ENCODE measurements around the gene RANBP17. TPM values are rescaled to one million over a fixed set of nuclear protein-coding genes. Genes with fewer than 3 reads are reported as not detected.

The RANBP17 gene
- total RNA-seq, 1 donor from 2014 or later: 49.7 TPM

DNA sequence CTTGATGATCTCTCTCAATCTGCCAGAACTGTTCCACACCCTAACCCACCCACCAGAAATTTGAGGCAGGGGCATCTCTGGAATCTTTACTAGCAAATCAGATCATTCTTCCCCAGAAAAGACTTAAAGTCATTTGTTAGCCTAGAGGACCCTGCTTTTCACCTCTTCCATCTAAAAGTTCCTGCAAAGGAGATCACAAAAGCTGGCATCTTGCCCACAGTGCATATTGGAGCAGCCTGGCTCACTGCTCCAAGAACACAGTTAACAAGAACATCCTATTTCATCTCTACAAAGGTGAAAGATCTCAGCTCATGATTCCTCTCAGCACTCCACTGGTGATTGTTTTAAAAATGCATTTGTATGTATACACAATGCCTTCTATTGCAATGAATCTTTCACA is 42.0 kb upstream of the RANBP17 start:
- Mint-ChIP-seq H3K4me3 (no peak overlapping the region), H3K9me3 (peaks cover 3% of the 10 kb centered on the region), H3K36me3 (no peaks in the 10 kb centered on the region), H3K4me1 (no peaks in the 10 kb centered on the region), H3K27ac (no peak overlapping the region), H3K27me3 (ENCODE audit: insufficient read depth, low read depth) (no peaks in the 10 kb centered on the region)
- H3K9me3 ChIP-seq (ENCODE audit: low read depth): no peaks in the 10 kb centered on the region
- no peaks in the 10 kb centered on the region for H3K36me3 ChIP-seq
- H3K4me3 ChIP-seq: no peak overlapping the region
- H3K4me2 ChIP-seq: no peak overlapping the region
- H3K9ac ChIP-seq: no peak overlapping the region
- no peaks in the 10 kb centered on the region for H3F3A ChIP-seq (ENCODE audit: low read depth)
- H3K27me3 ChIP-seq: no peaks in the 10 kb centered on the region
- H2AFZ ChIP-seq (replicated peaks): no peak overlapping the region
- TF ChIP-seq EZH2phosphoT487 (IDR thresholded peaks at IDR 0.05): no peak
- TF ChIP-seq EZH2 (IDR thresholded peaks at IDR 0.05): no peak
- TF ChIP-seq, protein P1, sequence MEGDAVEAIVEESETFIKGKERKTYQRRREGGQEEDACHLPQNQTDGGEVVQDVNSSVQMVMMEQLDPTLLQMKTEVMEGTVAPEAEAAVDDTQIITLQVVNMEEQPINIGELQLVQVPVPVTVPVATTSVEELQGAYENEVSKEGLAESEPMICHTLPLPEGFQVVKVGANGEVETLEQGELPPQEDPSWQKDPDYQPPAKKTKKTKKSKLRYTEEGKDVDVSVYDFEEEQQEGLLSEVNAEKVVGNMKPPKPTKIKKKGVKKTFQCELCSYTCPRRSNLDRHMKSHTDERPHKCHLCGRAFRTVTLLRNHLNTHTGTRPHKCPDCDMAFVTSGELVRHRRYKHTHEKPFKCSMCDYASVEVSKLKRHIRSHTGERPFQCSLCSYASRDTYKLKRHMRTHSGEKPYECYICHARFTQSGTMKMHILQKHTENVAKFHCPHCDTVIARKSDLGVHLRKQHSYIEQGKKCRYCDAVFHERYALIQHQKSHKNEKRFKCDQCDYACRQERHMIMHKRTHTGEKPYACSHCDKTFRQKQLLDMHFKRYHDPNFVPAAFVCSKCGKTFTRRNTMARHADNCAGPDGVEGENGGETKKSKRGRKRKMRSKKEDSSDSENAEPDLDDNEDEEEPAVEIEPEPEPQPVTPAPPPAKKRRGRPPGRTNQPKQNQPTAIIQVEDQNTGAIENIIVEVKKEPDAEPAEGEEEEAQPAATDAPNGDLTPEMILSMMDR (IDR thresholded peaks at IDR 0.05): no peak
- no peaks in the 10 kb centered on the region for H4K20me1 ChIP-seq (ENCODE audit: low read depth)
- no peak overlapping the region for H3K27ac ChIP-seq
- no peak for DNase-seq (ENCODE audit: low spot score)
- H3K79me2 ChIP-seq (ENCODE audit: low read depth): no peaks in the 10 kb centered on the region
- no peaks in the 10 kb centered on the region for H3K4me1 ChIP-seq

DNA sequence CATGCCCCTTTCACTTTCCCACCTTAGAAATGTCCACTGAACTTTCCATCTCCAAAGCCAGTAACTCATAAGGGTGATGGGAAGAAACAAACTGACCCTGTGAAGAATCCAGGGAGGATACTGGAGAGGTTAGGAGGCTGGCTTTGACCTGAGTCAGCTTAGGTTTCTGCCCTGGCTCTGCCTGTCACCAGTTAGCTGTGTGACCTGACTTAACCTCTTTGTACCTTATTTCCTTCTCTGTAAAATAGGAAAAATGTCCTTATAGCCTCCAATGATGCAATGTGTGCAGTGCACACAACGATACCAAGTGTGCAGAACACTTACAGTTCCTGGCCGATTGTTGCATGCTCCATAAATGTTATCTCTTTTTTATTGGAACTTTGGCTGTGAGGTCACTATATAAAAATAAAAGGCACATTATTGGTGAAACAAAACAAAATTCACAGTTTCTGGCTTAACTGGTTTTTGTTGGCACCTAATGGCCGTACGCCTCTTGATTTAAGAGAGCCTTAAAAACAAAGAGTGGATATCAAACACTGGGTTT is 40.5 kb upstream of the RANBP17 start:
- H3K36me3 Mint-ChIP-seq: no peaks in the 10 kb centered on the region

DNA sequence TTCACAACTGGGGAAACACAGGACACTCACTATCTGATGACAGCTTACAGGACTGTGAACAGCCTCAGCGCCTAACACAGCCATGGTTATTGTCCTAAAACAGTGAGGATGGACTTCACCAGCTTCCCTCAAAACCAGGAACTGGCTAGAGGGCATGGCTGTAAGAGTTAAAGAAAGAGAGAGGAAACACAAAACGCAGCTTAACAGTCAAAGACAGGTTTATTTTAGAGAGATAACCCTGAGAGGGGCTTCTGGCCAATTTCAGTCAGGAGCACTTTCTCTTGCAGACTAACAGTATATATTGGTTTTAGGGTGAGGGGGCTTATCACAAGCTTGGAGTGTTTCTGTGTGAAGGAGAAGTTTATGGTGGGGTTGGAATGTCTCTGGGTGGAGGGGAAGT is 35.7 kb upstream of the RANBP17 start:
- TF ChIP-seq, protein P1 (IDR thresholded peaks at IDR 0.05): no peak
- no peak for TF ChIP-seq EZH2 (IDR thresholded peaks at IDR 0.05)
- no peak for TF ChIP-seq EZH2phosphoT487 (IDR thresholded peaks at IDR 0.05)
- H3K9ac ChIP-seq: no peak overlapping the region
- H3K4me1 ChIP-seq: no peaks in the 10 kb centered on the region
- H3K27ac Mint-ChIP-seq: no peak overlapping the region
- H3K27me3 Mint-ChIP-seq (ENCODE audit: insufficient read depth, low read depth): no peaks in the 10 kb centered on the region
- H3K4me3 ChIP-seq: no peak overlapping the region
- no peaks in the 10 kb centered on the region for H4K20me1 ChIP-seq (ENCODE audit: low read depth)
- no peaks in the 10 kb centered on the region for H3K4me1 Mint-ChIP-seq
- H3K27me3 ChIP-seq: no peaks in the 10 kb centered on the region
- no peak for DNase-seq (ENCODE audit: low spot score)
- H2AFZ ChIP-seq (replicated peaks): no peak overlapping the region
- no peaks in the 10 kb centered on the region for H3K9me3 ChIP-seq (ENCODE audit: low read depth)
- H3K27ac ChIP-seq: no peak overlapping the region
- H3K4me3 Mint-ChIP-seq: no peak overlapping the region
- no peaks in the 10 kb centered on the region for H3K79me2 ChIP-seq (ENCODE audit: low read depth)
- H3K4me2 ChIP-seq: no peak overlapping the region
- H3K36me3 Mint-ChIP-seq: no peaks in the 10 kb centered on the region
- H3K9me3 Mint-ChIP-seq: peaks cover 13% of the 10 kb centered on the region
- H3K36me3 ChIP-seq: no peaks in the 10 kb centered on the region
- no peaks in the 10 kb centered on the region for H3F3A ChIP-seq (ENCODE audit: low read depth)

More for the DNA sequence above, 40.5 kb upstream of the RANBP17 start:
- H3K4me1 Mint-ChIP-seq: no peaks in the 10 kb centered on the region
- H3F3A ChIP-seq (ENCODE audit: low read depth): no peaks in the 10 kb centered on the region
- TF ChIP-seq EZH2phosphoT487 (IDR thresholded peaks at IDR 0.05) (no peak), EZH2 (IDR thresholded peaks at IDR 0.05) (no peak)
- TF ChIP-seq, protein P1 (IDR thresholded peaks at IDR 0.05): no peak
- no peak overlapping the region for H3K4me3 Mint-ChIP-seq
- no peak overlapping the region for H2AFZ ChIP-seq (replicated peaks)
- H3K27ac ChIP-seq: no peak overlapping the region
- no peak overlapping the region for H3K27ac Mint-ChIP-seq
- DNase-seq (ENCODE audit: low spot score): no peak
- H3K27me3 ChIP-seq: no peaks in the 10 kb centered on the region
- no peaks in the 10 kb centered on the region for H3K79me2 ChIP-seq (ENCODE audit: low read depth)
- no peak overlapping the region for H3K4me3 ChIP-seq
- H3K9me3 Mint-ChIP-seq: peaks cover 8% of the 10 kb centered on the region
- H3K36me3 ChIP-seq: no peaks in the 10 kb centered on the region
- no peak overlapping the region for H3K4me2 ChIP-seq
- H3K9ac ChIP-seq: no peak overlapping the region
- no peaks in the 10 kb centered on the region for H3K9me3 ChIP-seq (ENCODE audit: low read depth)
- no peaks in the 10 kb centered on the region for H4K20me1 ChIP-seq (ENCODE audit: low read depth)
- no peaks in the 10 kb centered on the region for H3K4me1 ChIP-seq
- no peaks in the 10 kb centered on the region for H3K27me3 Mint-ChIP-seq (ENCODE audit: insufficient read depth, low read depth)
